PC-9 (cell line): Measurements from ENCODE around the gene CDK5R1.

Experiments
- EZH2 ChIP-seq: fragments of 200-600 bp; sonication (generic); IDR thresholded peaks from 2 replicates; pipeline ENCODE4 v1.8.0; 2017; ENCODE audit warnings: antibody characterized with exemption, low read depth
- TF ChIP-seq, protein P1 (sequence below): fragments of 200-600 bp; sonication (generic); conservative IDR thresholded peaks from 2 replicates; pipeline ENCODE4 v1.6.1; 2017; ENCODE audit warnings: mixed run types, antibody characterized with exemption, mild to moderate bottlenecking, moderate library complexity

DNA sequence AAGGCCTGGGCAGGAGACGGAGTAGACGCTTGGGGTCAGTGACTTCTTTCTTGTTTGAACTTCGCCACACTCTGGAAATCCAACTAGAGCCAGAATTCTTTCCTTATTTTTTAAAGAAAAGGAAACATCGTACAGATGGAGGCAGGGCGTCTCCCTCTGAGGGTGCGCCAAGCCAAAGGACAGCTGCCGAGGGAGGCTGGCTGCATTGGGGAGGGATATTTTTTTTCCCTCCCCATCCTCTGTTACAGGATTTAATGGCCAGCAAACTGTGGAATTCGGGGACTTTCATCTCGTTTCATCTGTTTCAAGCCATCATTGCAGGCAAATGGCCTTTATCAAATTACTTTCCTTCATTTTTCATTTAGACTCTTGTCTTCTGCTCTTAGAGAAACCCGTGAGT, 15.9 kb downstream of the CDK5R1 start:
- no peak for TF ChIP-seq EZH2
- TF ChIP-seq, protein P1, sequence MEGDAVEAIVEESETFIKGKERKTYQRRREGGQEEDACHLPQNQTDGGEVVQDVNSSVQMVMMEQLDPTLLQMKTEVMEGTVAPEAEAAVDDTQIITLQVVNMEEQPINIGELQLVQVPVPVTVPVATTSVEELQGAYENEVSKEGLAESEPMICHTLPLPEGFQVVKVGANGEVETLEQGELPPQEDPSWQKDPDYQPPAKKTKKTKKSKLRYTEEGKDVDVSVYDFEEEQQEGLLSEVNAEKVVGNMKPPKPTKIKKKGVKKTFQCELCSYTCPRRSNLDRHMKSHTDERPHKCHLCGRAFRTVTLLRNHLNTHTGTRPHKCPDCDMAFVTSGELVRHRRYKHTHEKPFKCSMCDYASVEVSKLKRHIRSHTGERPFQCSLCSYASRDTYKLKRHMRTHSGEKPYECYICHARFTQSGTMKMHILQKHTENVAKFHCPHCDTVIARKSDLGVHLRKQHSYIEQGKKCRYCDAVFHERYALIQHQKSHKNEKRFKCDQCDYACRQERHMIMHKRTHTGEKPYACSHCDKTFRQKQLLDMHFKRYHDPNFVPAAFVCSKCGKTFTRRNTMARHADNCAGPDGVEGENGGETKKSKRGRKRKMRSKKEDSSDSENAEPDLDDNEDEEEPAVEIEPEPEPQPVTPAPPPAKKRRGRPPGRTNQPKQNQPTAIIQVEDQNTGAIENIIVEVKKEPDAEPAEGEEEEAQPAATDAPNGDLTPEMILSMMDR: no peak
